NCI-H82 treated with DMSO at 0.1 percent for 48 hours (cell line): ENCODE measurements around the gene NOSTRIN.

Experiments used
- DNase-seq: peaks from one replicate; lab custom pipeline; 2025; ENCODE audit not compliant: unreplicated experiment; lab: John Stamatoyannopoulos, UW

NOSTRIN gene

GRCh38 chr2:168913495-168913894 is 111.1 kb downstream of the NOSTRIN start:
- DNase-seq = no peak
